ENCODE data around the gene BRD3. TPM values are rescaled to one million over a fixed set of nuclear protein-coding genes. Genes with fewer than 3 reads are reported as not detected.
"Not testable (repeated sequence)": the region's sequence is repeated elsewhere in the genome, so short reads cannot be mapped to it uniquely, and the experiment has no call there.

BRD3 gene
- total and polyA plus RNA-seq, 12 donors = 5.7 to 34.4 (median 28.9) TPM

DNA sequence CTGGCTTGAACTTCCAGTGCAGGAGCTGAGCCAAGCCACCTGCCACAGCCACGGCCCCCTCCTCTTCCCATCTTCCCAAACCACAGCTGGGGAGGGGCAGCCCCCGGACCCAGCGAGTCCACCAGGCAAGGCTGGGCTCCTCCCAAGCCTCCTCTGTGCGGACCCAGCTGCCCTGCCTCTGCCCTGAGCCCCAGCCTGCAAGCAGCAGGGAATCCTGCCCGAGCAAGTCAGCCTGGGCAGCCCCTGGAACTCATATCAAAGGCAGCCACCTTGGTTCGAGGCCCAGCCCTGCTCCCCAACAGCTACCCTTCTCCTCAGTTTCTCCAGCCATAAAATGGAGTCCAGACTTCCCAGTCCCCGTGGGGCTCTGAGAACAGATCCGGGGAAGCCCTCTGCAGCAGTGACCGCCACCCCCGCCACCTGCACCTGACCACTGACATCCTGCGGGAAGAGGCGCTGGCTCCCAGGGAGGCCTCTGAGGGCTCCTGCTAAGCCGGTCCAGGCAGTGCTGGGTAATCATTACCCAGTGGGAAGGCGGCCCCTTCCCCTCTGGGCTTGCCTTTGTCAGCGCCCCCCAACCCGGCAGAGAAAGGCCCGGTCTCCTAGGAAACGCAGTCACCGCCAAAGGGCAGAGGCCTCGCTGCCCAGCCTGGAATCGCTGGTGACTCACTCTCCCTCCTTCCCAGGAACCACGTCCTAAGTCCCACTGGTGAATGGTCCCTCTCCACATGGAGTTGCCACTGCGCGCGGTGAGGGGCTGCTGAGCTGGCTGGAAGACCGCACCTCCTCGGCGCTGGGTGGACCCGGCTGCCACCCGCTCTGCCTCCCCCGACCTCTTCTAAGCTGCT is 77.2 kb downstream of the BRD3 start:
- Histone ChIP-seq H3K4me1 (peaks cover 8 to 34% (median 23%) of the 10 kb centered on the region in 9 donors), H3K27me3 (peaks cover 0 to 17% (median 3%) of the 10 kb centered on the region in 7 donors), H3K9me3 (no peaks in the 10 kb centered on the region), H3K4me3 (peak overlapping the region; percentile 60 to 82 (median 74)), H3K36me3 (no peaks in the 10 kb centered on the region), H3K27ac (peak overlapping the region in 9 of 10 donors; percentile 50 to 97 (median 77))
- DNase-seq = no peak
- TF ChIP-seq, protein P1, sequence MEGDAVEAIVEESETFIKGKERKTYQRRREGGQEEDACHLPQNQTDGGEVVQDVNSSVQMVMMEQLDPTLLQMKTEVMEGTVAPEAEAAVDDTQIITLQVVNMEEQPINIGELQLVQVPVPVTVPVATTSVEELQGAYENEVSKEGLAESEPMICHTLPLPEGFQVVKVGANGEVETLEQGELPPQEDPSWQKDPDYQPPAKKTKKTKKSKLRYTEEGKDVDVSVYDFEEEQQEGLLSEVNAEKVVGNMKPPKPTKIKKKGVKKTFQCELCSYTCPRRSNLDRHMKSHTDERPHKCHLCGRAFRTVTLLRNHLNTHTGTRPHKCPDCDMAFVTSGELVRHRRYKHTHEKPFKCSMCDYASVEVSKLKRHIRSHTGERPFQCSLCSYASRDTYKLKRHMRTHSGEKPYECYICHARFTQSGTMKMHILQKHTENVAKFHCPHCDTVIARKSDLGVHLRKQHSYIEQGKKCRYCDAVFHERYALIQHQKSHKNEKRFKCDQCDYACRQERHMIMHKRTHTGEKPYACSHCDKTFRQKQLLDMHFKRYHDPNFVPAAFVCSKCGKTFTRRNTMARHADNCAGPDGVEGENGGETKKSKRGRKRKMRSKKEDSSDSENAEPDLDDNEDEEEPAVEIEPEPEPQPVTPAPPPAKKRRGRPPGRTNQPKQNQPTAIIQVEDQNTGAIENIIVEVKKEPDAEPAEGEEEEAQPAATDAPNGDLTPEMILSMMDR (IDR thresholded peaks at IDR 0.05) = no peak
- intact Hi-C loops (cut with DNase I) = no loop called here
- 47 to 66% methylated on average over 31 of the region's 31 CpGs for WGBS, 2 donors
- ATAC-seq = peak in 1 of 8 donors; percentile 23

DNA sequence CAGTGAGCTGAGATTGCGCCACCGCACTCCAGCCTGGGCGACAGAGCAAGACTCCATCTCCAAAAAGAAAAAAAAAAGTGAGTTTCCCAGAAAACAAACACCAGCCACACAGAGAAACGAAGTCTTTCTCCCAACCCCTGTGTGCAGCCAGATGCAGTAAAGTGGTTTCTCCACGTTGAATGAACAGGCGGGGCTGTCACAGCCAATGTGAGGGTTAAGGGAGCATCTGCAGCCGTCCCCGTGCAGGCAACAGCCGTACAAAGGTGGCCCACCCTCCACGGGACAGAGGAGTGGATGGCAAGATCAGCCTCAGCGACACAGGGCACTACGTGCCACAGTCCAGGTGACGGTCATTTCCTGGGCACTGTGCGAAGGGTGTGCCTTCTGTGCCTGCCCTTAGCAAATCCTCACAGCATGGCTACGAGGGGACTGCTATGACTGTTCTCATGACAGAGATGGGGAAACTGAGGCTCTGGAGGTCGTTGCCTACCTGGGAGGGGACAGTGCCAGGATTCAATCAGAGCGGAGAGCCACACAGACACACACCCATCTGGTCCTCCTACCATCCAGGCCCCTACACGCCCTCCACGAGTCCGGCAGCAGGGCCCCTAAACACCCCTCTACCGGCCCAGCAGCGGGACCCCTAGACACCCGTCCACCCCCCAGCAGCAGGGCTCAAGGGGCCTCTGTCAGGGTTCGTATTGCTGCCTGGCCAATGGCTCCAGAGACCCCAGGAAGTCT is 78.0 kb downstream of the BRD3 start:
- DNase-seq (no peak), ATAC-seq (no peak)
- H3K36me3 ChIP-seq = no peaks in the 10 kb centered on the region
- WGBS, 2 donors = 90 to 92% methylated on average over 24 of the region's 24 CpGs
- peaks cover 8 to 34% (median 23%) of the 10 kb centered on the region in 9 donors for H3K4me1 ChIP-seq
- H3K27ac ChIP-seq = no peak overlapping the region
- intact Hi-C loops (cut with DNase I) = no loop called here
- TF ChIP-seq, protein P1 (IDR thresholded peaks at IDR 0.05) = no peak
- peak overlapping the region in 3 of 10 donors; percentile 70 to 80 (median 77) for H3K4me3 ChIP-seq
- H3K9me3 ChIP-seq = no peaks in the 10 kb centered on the region
- peaks cover 0 to 17% (median 0%) of the 10 kb centered on the region in 7 donors for H3K27me3 ChIP-seq

DNA sequence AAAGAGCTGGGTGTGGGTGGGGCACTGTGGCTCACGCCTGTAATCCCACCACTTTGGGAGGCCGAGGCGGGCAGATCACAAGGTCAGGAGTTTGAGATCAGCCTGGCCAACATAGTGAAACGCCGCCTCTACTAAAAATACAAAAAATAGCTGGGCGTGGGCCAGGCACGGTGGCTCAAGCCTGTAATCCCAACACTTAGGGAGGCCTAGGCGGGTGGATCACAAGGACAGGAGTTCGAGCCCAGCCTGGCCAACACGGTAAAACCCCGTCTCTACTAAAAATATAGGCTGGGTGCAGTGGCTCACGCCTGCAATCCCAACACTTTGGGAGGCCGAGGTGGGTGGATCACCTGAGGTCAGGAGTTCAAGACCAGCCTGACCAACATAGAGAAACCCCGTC is 79.1 kb downstream of the BRD3 start:
- Histone ChIP-seq H3K27me3 (peaks cover 0 to 17% (median 0%) of the 10 kb centered on the region in 7 donors), H3K4me1 (peaks cover 5 to 26% (median 17%) of the 10 kb centered on the region in 9 donors)
- 90 to 94% methylated on average over 14 of the region's 14 CpGs for WGBS, 2 donors
- H3K36me3 ChIP-seq; H3K9me3 ChIP-seq; DNase-seq; H3K27ac ChIP-seq; intact Hi-C loops (cut with DNase I); H3K4me3 ChIP-seq; ATAC-seq: not testable (repeated sequence)

DNA sequence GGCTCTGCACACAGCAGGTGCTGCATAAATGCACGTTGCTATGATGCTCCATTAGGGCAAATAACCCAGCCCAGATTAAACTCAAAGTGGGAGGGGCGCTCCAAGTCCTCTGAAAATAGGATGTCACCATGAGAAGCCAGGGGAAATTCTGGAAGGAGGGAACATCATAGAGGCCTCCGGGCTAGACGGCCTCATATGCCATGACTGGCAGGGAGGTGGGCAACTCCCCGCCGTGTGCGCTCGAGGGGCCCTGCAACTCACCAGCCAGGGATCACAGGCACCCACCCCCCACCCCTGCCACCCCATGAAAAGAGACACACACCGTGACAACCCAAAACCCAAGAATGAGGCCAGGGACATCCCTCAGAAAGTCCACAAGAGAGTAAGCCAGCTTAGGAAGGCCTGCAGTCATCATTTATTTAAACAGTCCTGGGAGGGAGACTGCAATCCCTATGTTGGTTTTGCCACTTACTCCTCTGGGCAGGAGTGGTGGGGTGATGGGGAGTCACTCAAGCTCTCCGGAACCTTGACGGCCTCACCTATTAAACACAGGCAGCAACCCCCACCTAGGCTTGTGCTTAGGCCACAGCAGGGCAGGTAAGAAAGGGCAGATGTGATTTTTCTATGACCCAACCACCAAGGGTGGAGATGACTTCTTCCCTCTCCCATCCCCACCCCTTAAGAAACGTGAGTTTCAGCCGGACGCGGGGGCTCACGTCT is 79.7 kb downstream of the BRD3 start:
- Histone ChIP-seq H3K27me3 (peaks cover 0 to 14% (median 0%) of the 10 kb centered on the region in 7 donors), H3K36me3 (no peaks in the 10 kb centered on the region), H3K4me3 (no peak overlapping the region), H3K4me1 (peaks cover 3 to 19% (median 11%) of the 10 kb centered on the region in 9 donors), H3K9me3 (no peaks in the 10 kb centered on the region), H3K27ac (no peak overlapping the region)
- DNase-seq (no peak), ATAC-seq (no peak)
- WGBS, 2 donors = 88 to 91% methylated on average over 16 of the region's 16 CpGs
- intact Hi-C loops (cut with DNase I) = no loop called here
- TF ChIP-seq, protein P1 (IDR thresholded peaks at IDR 0.05) = no peak
